HG03025 (cell line): ENCODE measurements around the gene COL5A1.
"Not testable (repeated sequence)": the region's sequence is repeated elsewhere in the genome, so short reads cannot be mapped to it uniquely, and the experiment has no call there.

Experiments
- ATAC-seq: cut with Tn5 transposase; IDR thresholded peaks from one replicate; pipeline ENCODE4 v1.9.1; 2021; ENCODE audit warnings: mild to moderate bottlenecking, moderate library complexity; ENCODE audit not compliant: unreplicated experiment, low FRiP score

The COL5A1 gene

DNA sequence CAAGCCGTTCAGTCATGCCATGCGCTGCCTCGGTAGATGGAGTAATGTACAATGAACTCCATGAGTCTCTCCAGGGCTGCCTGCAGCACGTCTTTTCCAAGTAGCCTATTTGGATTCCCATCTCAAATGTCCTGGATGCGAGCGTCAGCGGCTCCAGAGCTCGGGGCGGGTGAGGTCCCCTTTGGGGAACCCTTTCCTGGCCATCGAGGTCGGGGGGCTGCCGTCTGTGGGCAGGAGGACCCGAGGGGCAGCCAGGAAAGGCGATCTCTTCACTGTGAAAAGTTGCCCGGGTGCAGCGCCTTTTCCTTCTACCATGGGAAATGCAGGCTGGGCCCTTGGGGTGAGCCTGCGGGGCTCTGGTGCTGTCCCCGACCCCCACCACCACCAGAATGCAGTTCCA lies 202.1 kb downstream of the COL5A1 start:
- ATAC-seq = no peak

DNA sequence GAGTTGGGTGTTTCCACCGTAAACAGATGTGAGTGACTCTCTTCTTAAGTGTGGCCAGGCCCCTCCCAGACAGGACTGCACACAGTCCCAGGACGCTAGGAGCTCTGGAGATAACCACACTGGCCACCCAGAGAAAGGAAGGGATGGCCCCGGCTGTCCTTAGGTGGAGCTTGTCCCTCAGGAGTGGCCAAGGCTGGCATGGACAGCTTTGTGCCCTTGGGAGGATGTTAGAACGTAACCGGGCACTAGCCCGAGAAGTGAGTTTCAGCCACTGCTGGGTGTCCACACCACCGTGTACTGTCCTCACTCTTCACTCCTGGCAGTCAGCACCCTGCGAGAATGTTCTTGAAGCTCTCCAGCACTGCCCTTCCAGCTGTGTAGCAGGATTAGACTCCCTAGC lies 203.2 kb downstream of the COL5A1 start:
- ATAC-seq = no peak

DNA sequence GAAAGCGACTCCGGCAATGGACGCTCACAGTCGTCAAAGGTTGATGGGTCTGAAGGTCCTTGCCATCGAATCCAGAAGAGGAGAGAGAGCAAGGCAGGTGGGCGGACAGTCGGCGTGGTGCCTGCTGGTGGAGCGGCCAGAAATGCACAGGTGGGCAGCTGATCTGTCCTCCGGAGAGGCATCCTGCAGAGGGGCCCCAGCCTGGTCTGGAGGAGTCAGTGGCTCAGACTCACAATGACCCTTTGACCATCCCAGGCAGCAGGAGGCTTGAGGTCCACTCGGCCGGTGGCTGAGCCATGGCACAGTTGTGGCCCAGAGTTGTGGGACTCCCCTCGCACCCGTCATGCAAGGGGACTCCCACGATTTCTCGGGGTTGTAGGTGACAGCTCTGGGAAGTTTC lies 204.6 kb downstream of the COL5A1 start:
- no peak for ATAC-seq

DNA sequence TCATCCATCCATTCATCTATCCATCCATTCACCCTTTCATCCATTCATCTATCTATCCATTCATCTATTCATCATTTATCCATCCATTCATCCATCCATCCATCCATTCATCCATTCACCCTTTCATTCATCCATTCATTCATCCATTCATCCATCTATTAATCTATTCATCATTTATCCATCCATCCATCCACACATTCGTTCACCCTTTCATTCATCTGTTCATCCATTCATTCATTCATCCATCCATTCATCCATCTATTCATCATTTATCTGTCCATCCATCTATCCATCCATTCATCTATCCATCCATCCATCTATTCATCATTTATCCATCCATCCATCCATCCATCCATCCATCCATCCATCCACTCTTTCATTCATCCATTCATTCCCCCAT lies 205.1 kb downstream of the COL5A1 start:
- no peak for ATAC-seq

DNA sequence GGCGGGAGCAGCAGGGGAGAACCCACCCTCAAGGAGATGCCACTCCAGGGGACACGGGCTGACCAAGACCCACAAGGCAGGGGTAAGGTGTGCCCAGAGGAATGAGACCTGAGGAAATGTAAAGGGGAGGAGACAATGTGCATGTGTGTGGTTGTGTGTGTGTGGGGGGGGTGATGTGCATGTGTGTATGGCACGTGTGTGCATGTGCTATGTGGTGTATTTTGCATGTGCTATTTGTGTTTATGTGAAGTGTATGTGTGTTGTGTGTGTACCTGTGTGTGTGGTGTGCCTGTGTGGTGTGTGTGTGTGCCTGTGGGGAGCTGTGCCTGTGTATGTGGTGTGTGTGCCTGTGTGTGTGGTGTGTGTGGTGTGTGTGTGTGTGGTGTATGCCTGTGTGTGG lies 205.5 kb downstream of the COL5A1 start:
- no peak for ATAC-seq

DNA sequence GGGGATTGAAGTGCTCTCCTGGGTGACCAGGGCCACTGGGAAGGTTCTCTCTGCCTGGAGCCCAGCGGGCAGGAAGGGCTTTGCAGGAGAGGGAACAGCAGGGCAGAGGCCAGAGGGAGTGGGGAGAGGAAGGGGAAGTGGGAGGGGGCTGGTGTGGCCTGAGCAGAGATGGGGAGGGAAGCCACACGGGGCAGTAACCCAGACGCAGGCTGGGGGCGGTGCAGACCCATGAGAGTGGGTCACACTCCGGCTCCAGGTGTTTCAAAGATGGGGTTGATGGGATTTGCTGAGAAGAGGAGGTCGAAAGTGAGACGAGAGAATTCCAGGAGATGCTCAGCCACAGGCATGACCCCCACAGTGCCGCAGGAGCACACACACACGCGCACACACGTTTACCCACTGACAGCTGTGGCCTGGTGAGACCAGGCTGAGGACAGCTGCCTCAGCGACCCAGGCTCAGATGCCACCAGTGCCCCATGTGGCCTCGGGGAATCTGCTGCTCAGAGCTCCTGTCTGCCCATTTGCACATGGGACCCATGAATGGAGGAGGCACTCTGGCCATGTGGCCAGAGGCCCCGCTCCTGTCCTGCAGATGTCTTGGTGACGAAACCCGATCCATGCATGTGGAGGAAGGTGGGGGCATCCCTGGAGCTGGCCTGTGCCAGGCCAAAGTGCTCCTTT lies 206.3 kb downstream of the COL5A1 start:
- no peak for ATAC-seq

DNA sequence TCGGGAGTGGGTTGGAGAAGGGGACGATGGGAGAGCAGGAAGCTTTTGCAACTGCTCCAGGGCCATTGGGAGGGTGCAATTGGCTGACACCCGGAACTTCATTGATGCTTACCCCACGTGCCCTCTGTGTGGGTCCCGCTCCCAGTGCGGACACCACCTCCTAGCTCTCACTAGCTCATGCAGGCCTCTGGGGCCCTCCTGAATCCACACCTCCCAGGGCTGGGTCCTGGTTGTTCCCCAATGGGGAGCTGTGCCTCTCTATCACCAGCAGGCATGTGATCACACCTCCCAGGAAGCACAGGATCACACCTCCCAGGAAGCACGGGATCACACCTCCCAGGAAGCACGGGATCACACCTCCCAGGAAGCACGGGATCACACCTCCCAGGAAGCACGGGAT lies 206.9 kb downstream of the COL5A1 start:
- ATAC-seq = no peak

DNA sequence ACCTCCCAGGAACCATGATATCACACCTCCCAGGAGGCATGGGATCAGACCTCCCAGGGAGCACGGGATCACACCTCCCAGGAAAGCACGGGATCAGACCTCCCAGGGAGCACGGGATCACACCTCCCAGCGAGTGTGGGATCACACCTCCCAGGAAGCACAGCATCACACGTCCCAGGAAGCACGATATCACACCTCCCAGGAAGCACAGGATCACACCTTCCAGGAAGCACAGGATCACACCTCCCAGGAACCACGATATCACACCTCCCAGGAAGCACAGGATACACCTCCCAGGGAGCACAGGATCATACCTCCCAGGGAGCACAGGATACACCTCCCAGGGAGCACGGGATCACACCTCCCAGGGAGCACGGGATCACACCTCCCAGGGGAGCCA lies 209.0 kb downstream of the COL5A1 start:
- no peak for ATAC-seq

DNA sequence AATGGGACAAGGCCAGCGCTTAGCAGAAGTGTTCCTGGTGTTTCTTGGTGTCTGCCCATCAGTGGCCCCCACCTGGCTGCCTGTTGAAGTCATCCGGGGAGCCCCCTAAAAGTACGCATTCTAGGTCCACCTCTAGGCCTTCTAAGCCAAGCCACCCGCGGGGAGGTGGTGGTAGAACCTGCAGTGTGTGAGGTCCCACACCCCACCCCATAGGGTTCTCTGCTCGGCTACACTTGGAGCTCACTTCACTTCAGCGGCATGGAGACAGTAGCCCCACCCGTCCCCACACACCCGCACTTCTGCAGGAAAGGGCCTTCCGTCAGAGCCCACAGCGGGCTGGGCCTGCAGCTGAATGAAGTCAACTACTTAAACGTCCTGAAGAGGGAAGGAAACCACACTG lies 209.4 kb downstream of the COL5A1 start:
- no peak for ATAC-seq

DNA sequence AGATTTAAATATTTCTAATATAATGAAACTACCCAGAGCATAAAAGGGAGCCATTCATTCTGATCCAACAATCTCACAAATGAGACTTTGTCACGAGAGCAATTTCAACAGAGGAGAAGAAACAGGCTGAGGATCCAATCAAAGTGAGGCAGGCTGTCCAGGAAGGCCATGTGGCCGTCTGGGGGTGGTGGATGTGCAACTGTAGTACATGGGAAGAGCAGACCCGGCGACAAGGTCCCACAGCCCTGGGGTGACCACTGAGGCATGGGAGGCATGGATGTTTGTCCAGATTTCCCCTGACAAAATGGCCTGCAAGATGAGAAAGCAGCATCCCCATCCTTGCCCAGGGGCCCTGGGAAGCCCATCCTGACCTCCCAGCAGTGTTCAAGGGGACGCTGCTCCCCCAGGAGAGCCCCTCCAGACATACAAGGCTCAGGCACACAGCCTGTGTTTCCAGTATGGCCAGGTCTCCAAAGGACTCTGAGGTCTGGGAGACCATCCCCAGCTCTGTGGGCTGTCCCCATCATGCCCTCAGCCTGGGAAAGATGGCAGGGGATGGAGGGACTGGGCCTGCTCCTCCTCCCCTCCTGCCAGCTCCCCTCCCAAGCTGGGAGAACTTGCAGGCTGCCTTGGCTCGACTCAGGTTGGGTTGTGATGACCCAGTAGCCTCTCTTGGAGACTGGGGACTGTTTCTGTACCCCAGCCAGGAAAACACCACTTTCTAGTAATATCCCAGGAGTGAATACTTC lies 211.5 kb downstream of the COL5A1 start:
- no peak for ATAC-seq

DNA sequence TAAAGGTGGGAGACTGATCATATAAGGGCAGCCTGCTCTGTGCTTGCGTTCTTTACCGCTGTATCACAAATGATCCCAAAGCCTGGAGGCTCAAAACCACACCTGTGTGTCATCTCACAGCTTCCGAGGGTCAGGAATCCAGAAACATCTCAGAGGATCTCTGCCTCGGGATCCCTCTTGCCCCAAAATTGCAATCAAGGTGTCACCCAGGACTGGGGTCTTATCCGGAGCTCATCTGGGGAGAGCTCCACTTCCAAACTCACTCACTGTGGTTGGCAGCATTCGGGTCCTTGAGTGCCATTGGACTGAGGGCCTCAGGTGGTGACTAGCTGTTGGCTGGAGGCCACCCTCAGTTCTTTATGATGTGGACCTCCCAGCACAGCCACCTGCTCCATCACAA lies 212.3 kb downstream of the COL5A1 start:
- ATAC-seq = no peak

DNA sequence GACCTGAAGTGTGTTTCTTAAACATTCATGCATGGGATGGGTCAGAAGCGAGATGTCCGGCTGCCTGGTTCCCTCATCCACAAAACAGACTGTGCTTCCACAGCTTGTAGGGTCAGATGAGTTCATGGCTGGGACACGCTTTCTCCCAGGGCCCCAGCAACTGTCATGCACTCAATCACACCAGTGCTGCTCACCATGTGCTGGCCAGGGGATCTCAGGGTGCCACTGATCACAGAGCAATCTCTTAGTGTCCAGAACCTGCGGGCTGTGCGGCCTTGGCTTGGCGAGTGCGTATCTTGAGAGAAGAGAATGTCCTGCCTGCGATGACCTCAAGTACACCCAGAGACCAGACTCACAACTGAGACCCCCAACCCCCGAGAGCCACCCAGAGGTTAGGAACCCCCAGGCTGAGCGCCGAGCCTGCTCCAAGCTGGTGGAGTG lies 213.0 kb downstream of the COL5A1 start:
- no peak for ATAC-seq

DNA sequence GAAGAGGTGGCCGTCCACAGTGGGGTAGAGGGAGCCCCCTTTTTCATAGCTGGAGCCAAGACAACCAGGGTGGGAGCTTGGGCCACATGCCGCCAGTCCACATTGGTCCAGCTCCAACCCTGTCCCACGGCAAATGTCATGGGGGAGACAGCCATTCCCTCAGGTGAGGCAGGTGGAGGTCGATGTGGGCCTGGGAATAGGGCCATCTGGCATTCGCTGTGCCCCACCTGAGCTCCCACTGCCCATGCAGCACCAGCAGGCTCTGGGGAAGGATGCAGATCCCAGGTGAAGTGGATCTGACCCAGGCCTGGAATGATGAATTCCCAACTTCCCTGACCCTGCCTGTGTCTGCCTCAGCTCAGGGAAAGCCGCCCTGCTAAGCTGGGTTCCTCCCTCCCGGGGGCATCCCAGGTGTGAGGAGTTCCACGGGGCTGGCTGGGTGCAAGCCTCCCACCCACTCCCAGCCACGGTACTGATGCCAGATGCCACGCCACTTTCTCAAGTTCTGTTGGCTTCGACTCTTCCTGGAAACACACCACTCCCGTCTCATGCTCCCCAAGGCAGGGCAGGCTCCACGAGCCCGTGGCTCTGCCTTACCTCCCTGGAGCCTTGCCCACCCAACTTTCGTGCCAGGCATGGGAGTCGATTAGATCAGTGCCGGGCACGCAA lies 213.8 kb downstream of the COL5A1 start:
- ATAC-seq = no peak

DNA sequence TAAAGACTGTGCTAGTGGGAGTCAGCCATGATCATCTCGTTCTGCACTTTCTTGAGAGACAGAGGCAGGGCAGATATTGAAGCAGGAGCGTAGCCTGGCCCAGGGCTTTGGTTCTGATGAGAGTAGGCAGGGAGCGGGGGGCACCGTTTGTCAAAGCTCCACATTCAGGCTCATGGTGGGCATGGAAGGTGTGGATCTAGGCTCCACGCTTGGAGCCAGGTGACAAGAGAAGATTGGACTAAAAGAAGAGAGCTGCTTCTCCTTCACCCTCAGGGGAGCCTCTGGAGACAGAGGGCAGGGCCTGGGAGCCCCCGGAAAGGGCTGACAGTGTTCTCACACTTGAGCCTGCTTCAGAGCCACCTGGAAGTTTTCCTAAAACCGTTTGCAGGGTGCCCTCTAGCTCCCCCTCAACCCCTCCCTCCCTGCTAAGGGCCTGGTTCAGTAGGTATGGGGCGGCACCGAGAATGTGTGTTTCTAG lies 214.3 kb downstream of the COL5A1 start:
- no peak for ATAC-seq

DNA sequence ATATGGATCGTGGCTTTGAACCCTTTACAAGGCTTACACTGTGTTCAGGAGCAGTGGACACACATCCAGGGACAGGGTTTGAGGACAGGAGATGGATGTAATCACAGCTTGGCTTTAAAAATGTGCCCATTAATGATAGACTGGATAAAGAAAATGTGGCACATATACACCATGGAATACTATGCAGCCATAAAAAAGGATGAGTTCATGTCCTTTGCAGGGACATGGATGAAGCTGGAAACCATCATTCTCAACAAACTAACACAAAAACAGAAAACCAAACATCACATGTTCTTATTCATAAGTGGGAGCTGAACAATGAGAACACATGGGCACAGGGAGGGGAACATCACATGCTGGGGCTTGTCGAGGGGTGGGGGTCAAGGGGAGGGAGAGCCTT lies 215.8 kb downstream of the COL5A1 start:
- ATAC-seq = not testable (repeated sequence)

DNA sequence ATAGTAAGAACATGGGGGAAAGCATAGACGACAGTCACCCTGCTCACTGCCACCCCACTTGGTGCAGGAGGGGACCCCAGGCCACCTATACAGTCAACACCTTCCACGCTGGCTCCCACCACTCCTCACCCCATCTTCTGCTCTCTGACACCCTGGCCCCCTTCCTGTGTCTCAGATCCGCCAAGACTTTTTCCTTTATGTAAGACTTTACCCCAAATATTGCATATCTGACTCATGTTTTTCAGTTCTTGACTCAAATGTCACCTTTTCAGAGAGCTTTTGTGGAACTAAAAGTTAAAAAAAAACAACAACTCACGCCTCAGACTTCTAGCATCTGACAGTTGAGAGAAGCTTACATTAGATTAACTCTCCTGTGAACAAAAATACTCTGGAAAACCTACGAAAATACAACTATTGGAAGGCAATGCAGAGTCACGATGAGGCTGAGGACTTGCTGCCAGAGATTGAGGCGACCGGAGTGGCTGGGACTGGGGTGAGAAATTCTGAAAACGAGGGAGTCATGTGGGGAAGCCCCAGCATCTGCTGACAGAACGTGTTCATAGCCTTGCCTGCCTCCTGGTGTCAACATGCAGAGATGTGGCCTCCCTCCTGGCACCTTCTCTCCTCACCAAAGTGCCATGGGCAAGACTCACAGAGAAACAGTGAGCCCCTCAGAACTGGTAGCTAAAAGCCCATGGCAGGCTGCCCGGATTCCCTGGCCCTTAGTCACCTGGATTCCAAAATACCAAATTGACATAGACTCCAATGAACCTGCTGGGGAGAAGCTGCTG lies 216.6 kb downstream of the COL5A1 start:
- ATAC-seq = peak; percentile 61

DNA sequence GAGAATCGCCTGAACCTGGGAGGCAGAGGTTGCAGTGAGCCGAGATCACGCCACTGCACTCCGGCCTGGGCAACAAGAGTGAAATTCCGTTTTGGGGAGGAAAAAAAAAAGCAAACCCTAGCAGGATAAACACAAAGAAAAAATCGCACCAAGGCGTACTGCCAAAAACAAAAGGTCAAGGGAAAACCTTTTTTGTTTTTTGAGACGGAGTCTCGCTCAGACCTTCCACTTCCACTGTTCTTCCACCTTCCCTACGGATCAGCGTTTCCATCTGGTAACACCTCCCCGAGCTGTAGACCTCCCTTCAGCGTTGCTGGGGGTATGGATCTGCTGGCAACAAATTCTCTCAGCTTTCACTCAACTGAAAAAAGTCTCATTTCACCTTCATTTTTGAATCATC lies 218.9 kb downstream of the COL5A1 start:
- ATAC-seq = no peak

DNA sequence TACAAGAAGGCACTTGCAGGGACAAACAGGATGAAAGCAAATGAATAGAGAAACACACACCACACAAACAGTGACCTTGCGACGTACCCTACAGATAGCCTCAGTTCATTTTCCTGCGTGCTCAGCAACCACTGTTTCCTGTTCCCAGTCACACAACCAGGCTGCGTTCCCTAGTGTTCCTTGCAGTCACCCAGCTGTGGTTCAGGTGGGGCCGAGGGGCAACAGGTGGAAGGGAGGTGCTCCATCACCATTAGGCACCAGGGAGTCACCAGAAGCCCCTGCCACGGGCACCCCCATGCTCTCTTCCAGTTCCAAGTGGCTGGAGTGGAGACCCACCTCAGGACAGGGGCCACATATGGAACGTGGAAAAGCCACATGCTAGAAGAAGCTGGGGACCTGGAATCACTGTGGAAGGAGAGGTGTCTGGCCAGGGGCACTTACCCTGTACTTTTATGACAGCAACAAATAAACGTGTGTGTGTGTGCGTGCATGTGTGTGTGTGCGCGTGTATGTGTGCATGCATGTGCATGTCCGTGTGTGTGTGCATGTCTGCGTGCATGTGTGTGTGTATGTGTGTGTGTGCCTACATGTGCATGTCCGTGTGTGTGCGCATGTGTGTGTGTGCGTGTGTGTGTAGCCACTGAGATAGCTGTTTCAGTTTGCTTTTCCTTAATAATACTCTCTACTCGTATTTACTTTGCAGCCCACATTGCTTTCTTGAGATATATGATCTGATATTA lies 220.2 kb downstream of the COL5A1 start:
- no peak for ATAC-seq

DNA sequence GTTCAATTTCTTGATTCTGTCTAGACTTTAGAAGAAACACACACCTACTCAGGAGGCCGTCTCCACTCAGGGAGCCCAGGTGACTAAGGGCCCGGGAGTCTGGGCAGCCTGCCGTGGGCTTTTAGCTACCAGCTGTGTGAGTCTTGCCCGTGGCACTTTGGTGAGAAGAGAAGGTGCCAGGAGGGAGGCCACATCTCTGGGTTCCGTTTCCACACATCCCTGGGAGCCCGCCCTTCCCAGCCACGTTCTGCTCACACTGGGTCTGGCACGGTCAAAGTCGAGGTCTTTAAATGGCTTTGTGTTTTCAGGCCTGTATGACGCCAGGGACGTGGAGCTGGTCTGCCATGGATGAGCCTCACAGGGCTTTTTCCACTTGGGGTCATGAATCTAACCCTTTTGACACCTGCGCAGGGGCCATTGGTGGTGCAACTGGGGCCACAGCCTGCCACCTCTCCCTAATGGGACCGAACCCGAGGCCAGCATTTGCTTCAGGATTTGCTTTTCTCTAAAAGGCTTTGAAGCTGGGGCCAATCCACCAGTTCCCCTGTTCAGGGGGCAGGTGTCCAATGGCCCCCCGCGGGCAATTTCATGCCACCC lies 221.8 kb downstream of the COL5A1 start:
- ATAC-seq = no peak
